ENCODE measurements around the gene ENPP3. TPM values are rescaled to one million over a fixed set of nuclear protein-coding genes. Genes with fewer than 3 reads are reported as not detected.

The ENPP3 gene
- total and polyA plus RNA-seq, 10 of the 15 experiments (the other 5 are each of a cell fraction or from before 2014, with no cell fraction given), result 0.01 TPM; not detected in 9

DNA sequence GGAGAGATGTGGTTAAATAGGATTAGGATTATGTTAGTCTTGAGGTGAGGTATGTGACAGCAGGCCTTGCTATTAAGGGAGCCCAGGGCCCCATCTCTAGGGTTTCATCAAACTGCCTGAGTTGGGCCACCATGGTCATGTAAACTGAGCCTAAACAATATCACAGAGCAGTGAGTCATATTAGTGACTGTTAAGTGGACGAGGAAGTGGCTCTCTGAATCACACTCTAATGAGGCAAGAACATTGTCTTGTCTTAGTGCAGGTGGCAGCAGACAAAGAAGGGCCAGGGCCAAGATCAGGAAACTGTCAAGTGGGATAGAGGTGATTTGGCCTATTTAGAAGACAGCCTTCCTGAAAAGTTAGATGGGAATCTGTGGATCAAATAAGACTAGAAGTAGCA, 23.1 kb downstream of the ENPP3 start:
- ChIA-PET CTCF (interaction anchor here (1.1 to 1.4 kb wide), 2 partner anchors 15 to 32 kb away, joined by 3 to 4 read pairs; partner anchors contain the start of gene MED23), POLR2A (no interaction called here), RAD21 (ENCODE audit: unreplicated experiment) (no interaction called here), SMC1A (ENCODE audit: uncharacterized antibody, unreplicated experiment) (no interaction called here)
- Histone ChIP-seq H3K79me2 (ENCODE audit: control insufficient read depth, insufficient read depth, low read length) (no peaks in the 10 kb centered on the region), H3K9ac (ENCODE audit: control insufficient read depth, insufficient read depth, low read length) (no peak overlapping the region), H3K4me1 (ENCODE audit: control insufficient read depth, insufficient read depth, low read length) (no peaks in the 10 kb centered on the region), H3K27me3 (replicated peaks in 1 of 2; ENCODE audit: control insufficient read depth in 2 of 2, insufficient read depth in 2 of 2, low read length in 1 of 2) (peaks cover 0 to 2% of the 10 kb centered on the region in 2 experiments; a peak in 1 of 4 replicates), H3K27ac (ENCODE audit: control insufficient read depth, insufficient read depth) (no peak overlapping the region), H3K4me2 (ENCODE audit: control insufficient read depth, insufficient read depth) (no peak overlapping the region), H3K4me3 (no peak overlapping the region), H2AFZ (ENCODE audit: control insufficient read depth, low read depth, low read length) (no peak overlapping the region), H4K20me1 (ENCODE audit: control insufficient read depth, insufficient read depth) (no peaks in the 10 kb centered on the region), H3K36me3 (ENCODE audit: control insufficient read depth in 2 of 2, insufficient read depth in 2 of 2, low read length in 1 of 2) (no peaks in the 10 kb centered on the region), H3K9me3 (replicated peaks; ENCODE audit: control insufficient read depth, insufficient read depth, low read length) (no peaks in the 10 kb centered on the region; the same call in 2 of the 3 replicates)
- no TSS peak for BruUV-seq (replicated peaks)
- intact Hi-C loops (cut with micrococcal nuclease; ENCODE audit: unreplicated experiment), result no loop called here
- WGBS (ENCODE audit: insufficient coverage, insufficient replicate concordance, low lambda C conversion rate, missing lambda C conversion rate), result 0% methylated on average over 1 of the region's 1 CpG
- in situ Hi-C loops (cut with MboI), result no loop called here
- DNase-seq (ENCODE audit: low read depth, low spot score) (no peak), ATAC-seq (no peak; the same call in 2 of the 3 replicates), FAIRE-seq (no peak)
- TF ChIP-seq POU2F2 (IDR thresholded peaks at IDR 0.05; ENCODE audit: borderline replicate concordance, low read depth, low read length) (no peak), PKNOX1 (IDR thresholded peaks at IDR 0.05) (no peak), ZSCAN29 (IDR thresholded peaks at IDR 0.05) (no peak), RCOR1 (conservative IDR thresholded peaks at IDR 0.05; ENCODE audit: low read depth, low read length) (no peak), MXI1 (IDR thresholded peaks at IDR 0.05; ENCODE audit: low read depth, low read length) (no peak), SUZ12 (IDR thresholded peaks at IDR 0.05; ENCODE audit: unreplicated experiment) (no peak), NR2C1 (IDR thresholded peaks at IDR 0.05) (no peak), FOXM1 (IDR thresholded peaks at IDR 0.05; ENCODE audit: low read depth, low read length) (no peak), POLR2AphosphoS2 (IDR thresholded peaks at IDR 0.05; ENCODE audit: low read depth, low read length) (no peak)

Measured in GM12878 (cell line).